K562 (cell line): Measurements from ENCODE around the gene CCDC172. TPM values are rescaled to one million over a fixed set of nuclear protein-coding genes. Genes with fewer than 3 reads are reported as not detected.

Source experiments
- ATAC-seq: fragments of 200-7000 bp; cut with Tn5 transposase; 3 replicates; pipeline ENCODE4 v1.9.1; 2020; ENCODE audit warnings: moderate library complexity
- BruUV-seq: library from RNA; stranded (reverse); fragments of 400-500 nt; replicated peaks from 2 replicates; lab custom pipeline; 2021; lab: Mats Ljungman, UMichigan
- CTCF ChIA-PET: fragments of 300-600 bp; formaldehyde crosslinking; extraction: SDS; loops from one replicate; lab custom pipeline; 2021; ENCODE audit warnings: low intra/inter-chr PET ratio; lab: Yijun Ruan, JAX
- POLR2A ChIA-PET: fragments of 300-600, 350-650 bp; sonication (Branson Sonifier 250); formaldehyde crosslinking; extraction: SDS; loops from one replicate; lab custom pipeline; 2021; ENCODE audit warnings: antibody characterized with exemption, inconsistent platforms; lab: Yijun Ruan, JAX
- DNase-seq, 4 experiments: peaks; one replicate each; pipeline versions ENCODE4 v3.0.0 to v3.0.0-alpha.2; 2011 to 2018; ENCODE audit warnings: low spot score in 3 of 4, mixed read lengths in 3 of 4; ENCODE audit errors: extremely low read depth in 1 of 4
- FAIRE-seq: peaks from 2 replicates; lab custom pipeline; 2011; peaks lifted over from hg19 to GRCh38; lab: Jason Lieb, UNC
- H2AFZ ChIP-seq: 2 replicates; pipeline ENCODE4 v1.6.0; 2011; ENCODE audit warnings: low read depth, low read length, control low read depth, inconsistent platforms
- H3K27ac ChIP-seq: fragments of 200-600 bp; 3 replicates; pipeline ENCODE4 v1.8.0; 2011; ENCODE audit warnings: low read depth, mild to moderate bottlenecking, control low read depth, inconsistent platforms, low read length, moderate library complexity, mixed read lengths; ENCODE audit errors: extremely low read depth
- H3K27me3 ChIP-seq, 2 experiments: fragments of 300-600 bp in 1 of 2; 2 replicates in 1 of 2; 3 replicates in 1 of 2; pipeline versions ENCODE4 v1.6.0 to v1.8.0; 2011; ENCODE audit warnings: inconsistent platforms in 2 of 2, low read length in 2 of 2, mild to moderate bottlenecking in 1 of 2, mixed read lengths in 1 of 2, moderate library complexity in 1 of 2; ENCODE audit not compliant: control insufficient read depth in 2 of 2, insufficient read depth in 2 of 2
- H3K36me3 ChIP-seq: fragments of 300-600 bp; 3 replicates; pipeline ENCODE4 v1.8.0; 2011; ENCODE audit warnings: mild to moderate bottlenecking, low read length, inconsistent platforms; ENCODE audit not compliant: control insufficient read depth, insufficient read depth
- H3K4me1 ChIP-seq, 2 experiments: fragments of 200-600 bp in 1 of 2; replicated peaks in 1 of 2; 2 replicates in 1 of 2; 3 replicates in 1 of 2; pipeline versions ENCODE4 v1.5.1 to v1.8.0; 2011; ENCODE audit warnings: inconsistent platforms in 2 of 2, low read length in 2 of 2, mild to moderate bottlenecking in 1 of 2, mixed read lengths in 1 of 2, moderate library complexity in 1 of 2; ENCODE audit not compliant: control insufficient read depth in 2 of 2, insufficient read depth in 2 of 2
- H3K4me2 ChIP-seq: 2 replicates; pipeline ENCODE4 v1.6.1; 2011; ENCODE audit warnings: low read length, control low read depth, inconsistent platforms, mixed read lengths; ENCODE audit not compliant: insufficient read depth
- H3K4me3 ChIP-seq: fragments of 200-600 bp; sonication (generic), shearing (Covaris generic); 2 replicates; pipeline ENCODE4 v1.5.1; 2016; ENCODE audit warnings: control low read depth, inconsistent platforms
- H3K79me2 ChIP-seq: fragments of 200-600 bp; 3 replicates; pipeline ENCODE4 v1.8.0; 2011; ENCODE audit warnings: low read length, inconsistent platforms; ENCODE audit not compliant: control insufficient read depth, insufficient read depth
- H3K9ac ChIP-seq, 2 experiments: 2 replicates each; pipeline versions ENCODE4 v1.6.0 to v1.6.1; 2011; ENCODE audit warnings: low read depth in 2 of 2, low read length in 2 of 2, control low read depth in 1 of 2, inconsistent platforms in 1 of 2, mild to moderate bottlenecking in 1 of 2, mixed read lengths in 1 of 2; ENCODE audit not compliant: insufficient read depth in 1 of 2
- H3K9me1 ChIP-seq: one replicate; pipeline ENCODE4 v1.6.0; 2011; ENCODE audit warnings: inconsistent platforms, mild to moderate bottlenecking, low read length, moderate library complexity; ENCODE audit not compliant: control insufficient read depth, insufficient read depth
- H3K9me3 ChIP-seq: replicated peaks from 2 replicates; pipeline ENCODE4 v1.5.1; 2011; ENCODE audit warnings: low read depth, low read length, inconsistent platforms; ENCODE audit not compliant: control insufficient read depth, insufficient read depth
- H4K20me1 ChIP-seq: replicated peaks from 2 replicates; pipeline ENCODE4 v1.6.1; 2011; ENCODE audit warnings: low read length, inconsistent platforms, mixed read lengths; ENCODE audit not compliant: control insufficient read depth, insufficient read depth
- BMI1 ChIP-seq: fragments of 150-350 bp; IDR thresholded peaks from 2 replicates; pipeline ENCODE4 v1.6.1; 2014; ENCODE audit warnings: low read length
- CREB1 ChIP-seq, 2 experiments: sonication (generic) in 1 of 2; formaldehyde crosslinking in 1 of 2; IDR thresholded peaks; 2 replicates each; pipeline versions ENCODE4 v1.6.1 to v1.8.0; 2012 to 2022; ENCODE audit warnings: inconsistent platforms in 1 of 2, mild to moderate bottlenecking in 1 of 2, missing genetic modification reagents in 1 of 2, moderate library complexity in 1 of 2
- GTF2F1 ChIP-seq: IDR thresholded peaks from 2 replicates; pipeline ENCODE4 v1.6.1; 2011; ENCODE audit warnings: low read depth, low read length, improper control_type of control experiment
- HCFC1 ChIP-seq: IDR thresholded peaks from 2 replicates; pipeline ENCODE4 v1.6.1; 2012; ENCODE audit warnings: low read depth, low read length, improper control_type of control experiment
- MAFF ChIP-seq: IDR thresholded peaks from 2 replicates; pipeline ENCODE4 v1.6.1; 2012; ENCODE audit warnings: low read length, improper control_type of control experiment
- PHF21A ChIP-seq: fragments of 450-650 bp; IDR thresholded peaks from 2 replicates; pipeline ENCODE4 v1.6.1; 2017; ENCODE audit warnings: low read depth, borderline replicate concordance
- REST ChIP-seq, 2 experiments: fragments of 450-650 bp; formaldehyde crosslinking in 1 of 2; IDR thresholded peaks; 2 replicates each; pipeline versions ENCODE4 v1.4.0 to v1.6.1; 2014 to 2020; ENCODE audit warnings: mild to moderate bottlenecking in 2 of 2, borderline replicate concordance in 1 of 2, low read depth in 1 of 2
- SMARCB1 ChIP-seq: IDR thresholded peaks from 2 replicates; pipeline ENCODE4 v1.6.1; 2011; ENCODE audit warnings: improper control_type of control experiment, low read depth; ENCODE audit not compliant: insufficient read length
- ZNF282 ChIP-seq: sonication (generic); formaldehyde crosslinking; IDR thresholded peaks from 2 replicates; pipeline ENCODE4 v1.8.1; 2023; ENCODE audit warnings: missing genetic modification reagents
- ZNF324 ChIP-seq: fragments of 250-450 bp; sonication (Bioruptor Pico); IDR thresholded peaks from 2 replicates; pipeline ENCODE4 v1.4.0; 2020; ENCODE audit warnings: mild to moderate bottlenecking
- WGBS: fragments of 100-300 bp; shearing (Covaris generic); methylation state at CpG from one replicate; pipeline ENCODE4 v1.1.6; 2016; ENCODE audit warnings: low coverage, mixed read lengths; ENCODE audit not compliant: insufficient coverage; ENCODE audit errors: missing lambda C conversion rate; 5-methylcytosine and 5-hydroxymethylcytosine counted together
- in situ Hi-C: fragments of 300-500 bp; cut with MboI; formaldehyde crosslinking; loops from 4 replicates; pipeline ENCODE4 v1.15.0; 2018; ENCODE audit warnings: inconsistent platforms, mixed read lengths
- intact Hi-C: fragments of 100-400 bp; cut with micrococcal nuclease; formaldehyde crosslinking; loops from 2 replicates; pipeline ENCODE4 v1.14.2; 2022
- polyA plus RNA-seq, 8 experiments: library from polyadenylated mRNA; depleted of rRNA in 4 of 8; stranded (reverse) in 5 of 8; unstranded in 3 of 8; fragments of >200 nt; fragmentation: Nextera tagmentation in 2 of 8; fragmentation: Illumina TruSeq in 1 of 8; extraction: Ambion mirVana in 2 of 8; extraction: Trizol in 1 of 8; gene quantifications; 2 replicates each; pipeline versions ENCODE4 v1.2.1 to v1.2.3, GENCODE V29; 2011 to 2014; ENCODE audit warnings: inconsistent platforms in 1 of 8, missing spikeins in 1 of 8
- total RNA-seq, 7 experiments: library from RNA; depleted of rRNA in 6 of 7; stranded (reverse); fragments of >200 nt in 6 of 7; fragmentation: Illumina TruSeq in 2 of 7; extraction: Trizol in 2 of 7; gene quantifications; 2 replicates each; pipeline versions ENCODE4 v1.2.1 to v1.2.3, GENCODE V29; 2011 to 2021; ENCODE audit warnings: low replicate concordance in 1 of 7
- TF ChIP-seq, protein P1 (sequence below): sonication (generic); formaldehyde crosslinking; IDR thresholded peaks from 2 replicates; pipeline ENCODE4 v1.8.0; 2022; ENCODE audit warnings: mild to moderate bottlenecking, missing genetic modification reagents

CCDC172 gene
- total and polyA plus RNA-seq, 9 of the 15 experiments (the other 6 are each of a cell fraction or from before 2014, with no cell fraction given), result not detected

GRCh38 chr10:116410351-116410750, 86.1 kb downstream of the CCDC172 start:
- H3K9me1 ChIP-seq, result no peaks in the 10 kb centered on the region
- no peaks in the 10 kb centered on the region for H3K79me2 ChIP-seq
- BruUV-seq, result no TSS peak
- WGBS, result 0% methylated on average over 5 of the region's 5 CpGs
- no peaks in the 10 kb centered on the region for H4K20me1 ChIP-seq
- no peak overlapping the region for H3K4me3 ChIP-seq
- FAIRE-seq, result no peak
- no peaks in the 10 kb centered on the region for H3K36me3 ChIP-seq
- no peaks in the 10 kb centered on the region for H3K27me3 ChIP-seq
- in situ Hi-C loops, result no loop called here
- intact Hi-C loops, result no loop called here
- H3K27ac ChIP-seq, result no peak overlapping the region
- H3K9me3 ChIP-seq, result no peaks in the 10 kb centered on the region
- ChIA-PET CTCF (no interaction called here), POLR2A (no interaction called here)
- H2AFZ ChIP-seq, result no peak overlapping the region
- no peak for ATAC-seq
- no peaks in the 10 kb centered on the region for H3K4me1 ChIP-seq
- no peak for DNase-seq
- H3K9ac ChIP-seq, result no peak overlapping the region
- H3K4me2 ChIP-seq, result no peak overlapping the region
- TF ChIP-seq BMI1 (no peak), ZNF324 (no peak), PHF21A (no peak), MAFF (no peak), HCFC1 (no peak), SMARCB1 (no peak), CREB1 (IDR thresholded peaks at IDR 0.05) (no peak), CREB1 (CRISPR knock-in tag; IDR thresholded peaks at IDR 0.05) (no peak), ZNF282 (CRISPR knock-in tag) (no peak), GTF2F1 (no peak), REST (IDR thresholded peaks at IDR 0.05; ENCODE audit: borderline replicate concordance) (no peak), REST (CRISPR knock-in tag; IDR thresholded peaks at IDR 0.05; ENCODE audit: low read depth) (no peak)
- TF ChIP-seq, protein P1, sequence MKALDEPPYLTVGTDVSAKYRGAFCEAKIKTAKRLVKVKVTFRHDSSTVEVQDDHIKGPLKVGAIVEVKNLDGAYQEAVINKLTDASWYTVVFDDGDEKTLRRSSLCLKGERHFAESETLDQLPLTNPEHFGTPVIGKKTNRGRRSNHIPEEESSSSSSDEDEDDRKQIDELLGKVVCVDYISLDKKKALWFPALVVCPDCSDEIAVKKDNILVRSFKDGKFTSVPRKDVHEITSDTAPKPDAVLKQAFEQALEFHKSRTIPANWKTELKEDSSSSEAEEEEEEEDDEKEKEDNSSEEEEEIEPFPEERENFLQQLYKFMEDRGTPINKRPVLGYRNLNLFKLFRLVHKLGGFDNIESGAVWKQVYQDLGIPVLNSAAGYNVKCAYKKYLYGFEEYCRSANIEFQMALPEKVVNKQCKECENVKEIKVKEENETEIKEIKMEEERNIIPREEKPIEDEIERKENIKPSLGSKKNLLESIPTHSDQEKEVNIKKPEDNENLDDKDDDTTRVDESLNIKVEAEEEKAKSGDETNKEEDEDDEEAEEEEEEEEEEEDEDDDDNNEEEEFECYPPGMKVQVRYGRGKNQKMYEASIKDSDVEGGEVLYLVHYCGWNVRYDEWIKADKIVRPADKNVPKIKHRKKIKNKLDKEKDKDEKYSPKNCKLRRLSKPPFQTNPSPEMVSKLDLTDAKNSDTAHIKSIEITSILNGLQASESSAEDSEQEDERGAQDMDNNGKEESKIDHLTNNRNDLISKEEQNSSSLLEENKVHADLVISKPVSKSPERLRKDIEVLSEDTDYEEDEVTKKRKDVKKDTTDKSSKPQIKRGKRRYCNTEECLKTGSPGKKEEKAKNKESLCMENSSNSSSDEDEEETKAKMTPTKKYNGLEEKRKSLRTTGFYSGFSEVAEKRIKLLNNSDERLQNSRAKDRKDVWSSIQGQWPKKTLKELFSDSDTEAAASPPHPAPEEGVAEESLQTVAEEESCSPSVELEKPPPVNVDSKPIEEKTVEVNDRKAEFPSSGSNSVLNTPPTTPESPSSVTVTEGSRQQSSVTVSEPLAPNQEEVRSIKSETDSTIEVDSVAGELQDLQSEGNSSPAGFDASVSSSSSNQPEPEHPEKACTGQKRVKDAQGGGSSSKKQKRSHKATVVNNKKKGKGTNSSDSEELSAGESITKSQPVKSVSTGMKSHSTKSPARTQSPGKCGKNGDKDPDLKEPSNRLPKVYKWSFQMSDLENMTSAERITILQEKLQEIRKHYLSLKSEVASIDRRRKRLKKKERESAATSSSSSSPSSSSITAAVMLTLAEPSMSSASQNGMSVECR (CRISPR knock-in tag), result no peak
